NK-92 (cell line): Measurements from ENCODE around the gene NEK8.
A peak's percentile ranks its signal among the peaks of the same experiment; 100 is the strongest.
"Not testable (repeated sequence)": the region's sequence is repeated elsewhere in the genome, so short reads cannot be mapped to it uniquely, and the experiment has no call there.

Experiments
- DNase-seq: peaks from one replicate; lab custom pipeline; 2025; ENCODE audit not compliant: unreplicated experiment; lab: John Stamatoyannopoulos, UW

The NEK8 gene

DNA sequence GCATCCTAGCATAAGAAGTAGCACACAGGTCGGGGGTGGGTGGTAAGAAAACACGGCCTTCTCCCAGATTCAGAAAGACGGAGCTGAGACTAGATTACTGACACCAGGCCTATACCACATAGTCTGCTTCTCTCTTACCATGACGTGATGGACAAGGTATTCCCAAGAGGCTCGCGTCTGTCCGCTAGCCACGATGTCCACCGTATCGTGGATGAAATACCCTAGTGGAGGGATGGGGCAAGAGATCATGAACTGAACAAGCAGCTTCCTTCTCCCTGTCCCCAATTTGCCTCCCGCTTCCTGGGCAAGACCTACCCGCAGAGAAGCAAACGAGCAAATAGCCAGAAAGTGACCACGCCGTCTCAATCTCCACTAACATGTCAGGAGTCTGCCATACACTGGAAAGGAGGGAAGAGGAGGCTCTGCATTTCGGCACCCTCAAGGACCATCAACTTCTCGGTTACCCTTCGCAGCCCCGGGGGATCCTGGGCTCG, 3.4 kb upstream of the NEK8 start:
- DNase-seq = no peak

DNA sequence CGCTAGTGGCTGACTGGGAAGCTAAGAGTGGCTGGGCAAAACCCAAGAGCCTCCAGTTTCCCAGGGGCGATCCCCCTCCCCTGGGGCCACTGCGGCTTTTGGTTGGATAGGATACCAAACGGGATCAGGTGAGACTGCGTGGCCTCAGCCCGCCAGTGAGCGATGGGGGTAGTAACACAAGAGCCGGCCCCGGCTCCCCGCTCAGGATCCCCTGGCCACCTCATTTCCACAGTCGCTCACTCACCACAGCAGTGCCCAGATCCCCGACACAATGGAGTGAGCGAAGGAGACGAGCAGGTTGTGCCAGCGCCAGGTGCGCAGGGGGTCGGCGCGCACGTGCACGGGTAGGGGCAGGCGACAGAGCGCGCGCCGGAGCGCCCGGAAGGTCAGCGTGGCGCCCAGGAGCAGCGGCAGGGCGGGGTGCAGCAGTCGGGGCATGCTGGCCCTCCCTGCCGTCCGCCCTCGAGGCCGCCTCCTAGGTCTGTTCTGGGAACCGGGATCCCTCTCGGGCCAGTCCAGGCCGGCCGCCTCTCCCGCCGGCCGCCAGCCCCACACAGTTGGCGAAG, 2.8 kb upstream of the NEK8 start:
- no peak for DNase-seq

DNA sequence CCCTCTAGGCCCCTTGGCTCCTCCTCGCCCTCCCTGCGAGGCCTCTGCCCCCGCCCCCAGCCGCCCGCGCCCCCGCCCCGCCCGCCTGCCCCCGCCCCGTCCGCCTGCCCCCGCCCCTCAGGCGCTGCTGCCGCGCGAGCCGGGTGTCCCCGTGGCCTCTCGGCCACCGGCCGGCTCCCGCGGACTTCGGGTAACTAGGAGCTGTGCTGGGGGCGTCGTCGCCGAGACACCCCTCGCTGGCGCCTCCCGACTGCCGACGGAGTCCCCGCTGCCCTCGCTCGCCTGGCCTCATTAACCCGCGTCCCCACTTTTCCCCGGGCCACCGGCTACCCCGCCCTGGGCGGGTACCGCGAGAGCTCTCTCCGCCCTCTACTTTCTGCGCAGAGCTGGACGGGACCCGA, 2.4 kb upstream of the NEK8 start, which contains the start of gene TLCD1:
Gene TLCD1 (minus strand): TSS at position 8 of the 401 bp plus-strand sequence. CDS start 136 bp downstream, outside the sequence.
- no peak for DNase-seq

DNA sequence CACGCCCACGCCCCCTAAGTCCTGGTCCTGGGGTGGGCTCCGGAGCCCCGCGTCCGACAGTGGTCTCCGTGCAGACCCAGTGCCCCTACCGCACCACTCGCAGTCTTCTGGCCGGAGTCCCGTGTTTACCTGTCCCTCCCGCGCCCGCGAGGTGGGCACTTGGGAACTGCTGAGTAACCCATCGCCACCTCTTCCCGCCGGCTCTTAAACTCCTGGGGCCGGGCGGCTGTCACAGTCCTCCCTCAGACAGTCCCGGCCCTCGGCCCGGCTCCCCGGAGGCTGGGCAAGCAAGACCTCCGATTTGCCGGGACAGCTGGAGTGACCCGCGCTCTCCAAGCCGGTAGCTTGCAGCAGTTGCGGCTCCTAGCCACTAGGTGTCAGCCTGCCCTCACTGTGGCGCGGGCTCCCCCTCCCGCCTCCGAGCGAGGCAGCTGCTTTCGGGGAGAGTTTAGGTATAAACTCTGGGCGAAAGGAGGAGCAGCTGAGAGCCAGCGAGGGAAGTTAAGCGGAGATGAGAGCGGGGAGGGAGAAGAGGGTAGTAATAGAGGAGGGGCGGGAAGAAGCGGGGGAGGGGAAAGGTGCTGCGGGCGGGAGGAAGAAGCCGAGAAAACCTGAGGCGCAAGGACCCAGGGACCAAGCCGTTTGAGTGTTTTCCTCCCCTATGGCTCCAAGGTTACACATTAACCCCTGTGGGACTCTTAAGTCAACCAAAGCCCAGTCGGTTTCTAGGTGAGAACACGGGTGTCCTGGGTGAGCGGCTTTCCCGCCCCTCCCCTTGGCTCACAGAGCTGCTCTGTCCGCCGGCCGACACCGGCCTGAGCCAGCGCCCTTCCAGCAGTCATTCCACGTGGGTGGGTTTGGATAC, 1.7 kb upstream of the NEK8 start:
- peak; percentile 41 for DNase-seq

DNA sequence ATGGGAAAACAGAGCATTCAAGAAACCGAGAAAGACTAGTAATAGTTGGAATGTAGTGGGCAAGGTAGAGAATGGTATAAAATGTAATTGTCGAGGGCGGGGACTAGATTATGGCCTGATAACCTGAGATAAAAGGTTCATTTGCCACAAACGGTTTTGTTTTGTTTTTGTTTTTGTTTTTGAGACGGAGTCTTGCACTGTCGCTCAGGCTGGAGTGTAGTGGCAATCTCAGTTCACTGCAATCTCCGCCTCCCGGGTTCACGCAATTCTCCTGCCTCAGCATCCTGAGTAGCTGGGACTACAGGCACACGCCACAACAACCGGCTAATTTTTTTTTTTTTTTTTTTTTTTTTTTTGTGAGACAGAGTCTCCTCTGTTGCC, 1.4 kb downstream of the NEK8 start:
- DNase-seq = no peak

DNA sequence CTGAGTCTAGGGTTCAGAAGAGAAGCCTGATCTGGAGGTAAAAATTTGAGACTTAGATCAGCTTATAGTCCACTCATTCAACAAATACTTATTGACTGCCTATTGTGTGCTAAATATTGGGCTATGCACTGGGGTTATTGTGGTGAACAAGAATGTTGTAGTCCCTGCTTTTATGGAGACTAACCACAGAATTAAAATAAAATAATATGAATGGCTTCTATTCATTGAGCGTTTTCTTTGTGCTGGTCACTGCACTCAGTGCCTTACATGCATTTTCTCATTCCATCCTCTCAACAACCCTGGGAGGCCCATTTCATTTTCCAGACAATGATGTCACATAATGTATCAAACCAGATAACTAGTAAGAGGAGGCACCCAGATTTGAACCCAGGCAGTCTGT, 4.8 kb downstream of the NEK8 start:
- no peak for DNase-seq

DNA sequence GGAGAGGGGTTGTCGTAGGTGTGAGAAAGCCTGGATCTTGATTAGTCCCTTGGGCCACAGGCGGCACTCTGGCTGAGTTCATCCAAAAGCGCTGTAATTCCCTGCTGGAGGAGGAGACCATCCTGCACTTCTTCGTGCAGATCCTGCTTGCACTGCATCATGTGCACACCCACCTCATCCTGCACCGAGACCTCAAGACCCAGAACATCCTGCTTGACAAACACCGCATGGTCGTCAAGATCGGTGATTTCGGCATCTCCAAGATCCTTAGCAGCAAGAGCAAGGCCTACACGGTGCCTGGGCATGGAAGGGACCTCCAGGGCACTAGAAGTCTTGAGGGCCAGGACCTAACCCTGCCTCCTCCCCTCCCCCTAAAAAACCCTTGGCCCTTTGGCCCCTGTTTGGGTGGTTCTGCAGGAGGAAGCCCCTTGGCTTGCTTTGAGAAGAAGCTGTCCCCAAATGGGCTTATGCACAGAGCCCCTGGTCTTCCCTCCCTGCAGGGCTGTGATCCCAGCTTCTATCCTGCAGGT, 6.2 kb downstream of the NEK8 start:
- no peak for DNase-seq

DNA sequence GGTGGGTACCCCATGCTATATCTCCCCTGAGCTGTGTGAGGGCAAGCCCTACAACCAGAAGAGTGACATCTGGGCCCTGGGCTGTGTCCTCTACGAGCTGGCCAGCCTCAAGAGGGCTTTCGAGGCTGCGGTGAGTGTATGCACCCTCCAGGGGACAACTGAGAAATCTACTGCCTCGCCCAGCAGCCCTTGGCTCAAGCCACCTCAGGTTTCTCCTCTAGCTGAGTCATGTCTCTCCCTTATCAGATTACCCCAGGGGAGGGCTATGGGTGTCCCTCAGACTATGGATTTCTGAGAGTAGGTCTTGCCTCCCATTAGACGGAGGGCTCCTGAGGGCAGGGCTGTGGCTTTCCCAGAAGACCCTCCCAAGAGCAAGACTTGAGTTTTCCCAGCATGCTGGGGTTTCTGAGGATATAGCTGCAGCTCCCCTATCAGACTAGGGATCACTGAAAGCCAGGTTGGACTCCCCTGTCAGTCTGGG, 6.7 kb downstream of the NEK8 start:
- no peak for DNase-seq

DNA sequence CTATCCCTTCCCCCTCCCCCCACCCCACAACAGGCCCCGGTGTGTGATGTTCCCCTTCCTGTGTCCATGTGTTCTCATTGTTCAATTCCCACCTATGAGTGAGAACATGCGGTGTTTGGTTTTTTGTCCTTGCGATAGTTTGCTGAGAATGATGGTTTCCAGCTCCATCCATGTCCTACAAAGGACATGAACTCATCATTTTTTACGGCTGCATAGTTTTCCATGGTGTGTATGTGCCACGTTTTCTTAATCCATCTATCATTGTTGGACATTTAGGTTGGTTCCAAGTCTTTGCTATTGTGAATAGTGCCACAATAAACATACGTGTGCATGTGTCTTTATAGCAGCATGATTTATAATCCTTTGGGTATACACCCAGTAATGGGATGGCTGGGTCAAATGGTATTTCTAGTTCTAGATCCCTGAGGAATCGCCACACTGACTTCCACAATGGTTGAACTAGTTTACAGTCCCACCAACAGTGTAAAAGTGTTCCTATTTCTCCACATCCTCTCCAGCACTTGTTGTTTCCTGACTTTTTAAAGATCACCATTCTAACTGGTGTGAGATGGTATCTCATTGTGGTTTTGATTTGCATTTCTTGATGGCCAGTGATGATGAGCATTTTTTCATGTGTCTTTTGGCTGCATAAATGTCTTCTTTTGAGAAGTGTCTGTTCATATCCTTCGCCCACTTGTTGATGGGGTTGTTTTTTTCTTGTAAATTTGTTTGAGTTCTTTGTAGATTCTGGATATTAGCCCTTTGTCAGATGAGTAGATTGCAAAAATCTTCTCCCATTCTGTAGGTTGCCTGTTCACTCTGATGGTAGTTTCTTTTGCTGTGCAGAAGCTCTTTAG, 7.6 kb downstream of the NEK8 start:
- DNase-seq = not testable (repeated sequence)

DNA sequence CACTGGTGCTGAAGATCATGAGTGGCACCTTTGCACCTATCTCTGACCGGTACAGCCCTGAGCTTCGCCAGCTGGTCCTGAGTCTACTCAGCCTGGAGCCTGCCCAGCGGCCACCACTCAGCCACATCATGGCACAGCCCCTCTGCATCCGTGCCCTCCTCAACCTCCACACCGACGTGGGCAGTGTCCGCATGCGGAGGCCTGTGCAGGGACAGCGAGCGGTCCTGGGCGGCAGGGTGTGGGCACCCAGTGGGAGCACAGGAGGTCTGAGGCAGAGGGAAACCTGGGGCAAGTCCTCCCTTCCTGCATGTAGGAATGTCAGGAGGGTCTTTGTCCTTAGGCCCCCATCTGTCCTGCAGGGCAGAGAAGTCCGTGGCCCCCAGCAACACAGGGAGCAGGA, 8.7 kb downstream of the NEK8 start:
- no peak for DNase-seq

DNA sequence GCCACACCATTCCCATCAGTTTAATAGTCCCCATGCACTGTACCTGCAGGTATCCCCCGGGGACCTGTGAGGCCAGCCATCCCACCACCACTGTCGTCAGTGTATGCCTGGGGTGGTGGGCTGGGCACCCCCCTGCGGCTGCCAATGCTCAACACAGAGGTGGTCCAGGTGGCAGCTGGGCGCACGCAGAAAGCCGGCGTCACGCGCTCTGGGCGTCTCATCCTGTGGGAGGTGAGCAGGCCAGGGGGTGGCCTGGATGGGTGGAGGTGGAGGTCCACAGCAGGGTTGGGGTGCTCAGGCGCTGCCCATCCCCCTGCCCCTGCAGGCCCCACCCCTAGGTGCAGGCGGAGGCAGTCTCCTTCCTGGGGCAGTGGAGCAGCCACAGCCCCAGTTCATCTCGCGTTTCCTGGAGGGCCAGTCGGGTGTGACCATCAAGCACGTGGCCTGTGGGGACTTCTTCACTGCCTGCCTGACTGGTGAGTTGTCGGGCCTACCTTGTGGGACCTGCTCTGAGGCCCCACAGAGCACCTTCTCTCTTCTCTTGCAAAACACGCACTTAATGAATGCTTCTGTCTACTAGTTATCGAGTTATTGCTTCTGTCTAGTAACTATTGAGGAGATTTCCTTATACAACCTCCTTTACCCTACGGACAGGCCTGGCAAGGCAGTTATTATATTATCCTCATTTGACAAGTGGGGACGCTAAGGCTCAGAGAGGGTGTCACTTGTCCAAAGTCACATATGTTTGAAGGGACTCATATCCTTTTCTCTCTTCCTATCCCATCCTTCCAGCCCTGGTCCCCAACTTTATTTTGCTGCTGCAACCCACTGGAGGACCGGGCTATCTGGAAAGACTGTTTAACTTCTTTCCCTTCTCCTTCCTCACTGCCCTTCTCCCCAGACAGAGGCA, 9.4 kb downstream of the NEK8 start:
- no peak for DNase-seq

DNA sequence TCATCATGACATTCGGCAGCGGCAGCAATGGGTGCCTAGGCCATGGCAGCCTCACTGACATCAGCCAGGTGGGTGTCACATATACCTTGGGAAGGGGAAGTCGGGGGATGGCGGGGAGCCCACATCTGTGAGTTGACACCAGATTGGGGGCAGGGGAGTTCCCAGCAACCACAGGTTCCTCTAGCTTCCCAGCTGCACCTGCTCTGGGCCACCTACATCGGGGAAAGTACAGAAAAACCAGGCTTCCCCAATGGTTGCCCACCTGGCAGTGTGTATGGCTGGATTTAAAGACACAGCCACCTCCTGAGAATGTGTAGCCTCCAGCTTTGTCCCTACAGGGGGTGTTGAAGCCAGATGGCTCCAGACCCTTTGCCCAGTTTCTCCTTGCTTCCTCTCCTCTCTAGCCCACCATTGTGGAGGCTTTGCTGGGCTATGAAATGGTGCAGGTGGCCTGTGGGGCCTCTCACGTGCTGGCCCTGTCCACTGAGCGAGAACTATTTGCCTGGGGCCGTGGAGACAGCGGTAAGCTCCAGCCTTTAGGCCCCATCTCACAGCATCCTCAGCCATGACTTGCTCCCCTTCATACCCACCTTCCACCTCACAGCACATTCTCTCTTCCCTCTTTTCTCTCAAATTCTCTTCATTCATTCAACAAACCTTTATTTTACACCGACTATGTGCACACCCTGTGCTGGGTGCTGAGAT, 10.2 kb downstream of the NEK8 start:
- DNase-seq = no peak

DNA sequence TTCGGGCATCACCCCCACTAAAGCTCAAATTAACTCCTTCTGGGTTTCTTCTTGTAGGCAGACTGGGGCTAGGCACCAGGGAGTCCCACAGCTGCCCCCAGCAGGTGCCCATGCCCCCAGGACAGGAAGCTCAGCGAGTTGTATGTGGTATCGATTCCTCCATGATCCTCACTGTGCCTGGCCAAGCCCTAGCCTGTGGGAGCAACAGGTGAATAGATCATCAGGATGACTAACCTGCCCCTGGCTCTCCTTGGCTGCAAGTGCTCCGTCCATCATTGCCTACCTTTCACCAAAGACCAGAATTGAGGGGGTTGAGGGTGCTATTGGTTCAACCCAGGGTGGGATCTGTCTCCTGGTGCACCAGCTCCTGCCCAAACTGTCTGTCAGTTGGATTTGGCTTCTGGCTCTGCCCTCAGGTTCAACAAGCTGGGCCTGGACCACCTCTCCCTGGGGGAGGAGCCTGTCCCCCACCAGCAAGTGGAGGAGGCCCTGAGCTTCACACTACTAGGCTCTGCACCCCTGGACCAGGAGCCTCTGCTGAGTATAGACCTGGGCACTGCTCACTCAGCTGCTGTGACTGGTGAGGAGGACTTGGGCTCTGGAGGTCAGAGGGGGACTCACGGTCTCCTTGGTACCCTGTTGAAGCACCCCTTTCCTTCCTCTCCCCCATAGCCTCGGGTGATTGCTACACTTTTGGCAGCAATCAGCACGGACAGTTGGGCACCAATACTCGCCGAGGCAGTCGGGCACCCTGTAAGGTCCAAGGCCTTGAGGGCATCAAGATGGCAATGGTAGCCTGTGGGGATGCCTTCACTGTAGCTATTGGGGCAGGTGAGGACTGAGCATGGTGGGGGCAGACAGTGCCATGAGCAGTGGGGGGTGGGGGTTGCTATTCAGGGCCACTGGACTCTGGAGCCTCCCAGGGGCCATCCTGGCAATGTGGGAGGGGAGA, 12.1 kb downstream of the NEK8 start:
- no peak for DNase-seq

DNA sequence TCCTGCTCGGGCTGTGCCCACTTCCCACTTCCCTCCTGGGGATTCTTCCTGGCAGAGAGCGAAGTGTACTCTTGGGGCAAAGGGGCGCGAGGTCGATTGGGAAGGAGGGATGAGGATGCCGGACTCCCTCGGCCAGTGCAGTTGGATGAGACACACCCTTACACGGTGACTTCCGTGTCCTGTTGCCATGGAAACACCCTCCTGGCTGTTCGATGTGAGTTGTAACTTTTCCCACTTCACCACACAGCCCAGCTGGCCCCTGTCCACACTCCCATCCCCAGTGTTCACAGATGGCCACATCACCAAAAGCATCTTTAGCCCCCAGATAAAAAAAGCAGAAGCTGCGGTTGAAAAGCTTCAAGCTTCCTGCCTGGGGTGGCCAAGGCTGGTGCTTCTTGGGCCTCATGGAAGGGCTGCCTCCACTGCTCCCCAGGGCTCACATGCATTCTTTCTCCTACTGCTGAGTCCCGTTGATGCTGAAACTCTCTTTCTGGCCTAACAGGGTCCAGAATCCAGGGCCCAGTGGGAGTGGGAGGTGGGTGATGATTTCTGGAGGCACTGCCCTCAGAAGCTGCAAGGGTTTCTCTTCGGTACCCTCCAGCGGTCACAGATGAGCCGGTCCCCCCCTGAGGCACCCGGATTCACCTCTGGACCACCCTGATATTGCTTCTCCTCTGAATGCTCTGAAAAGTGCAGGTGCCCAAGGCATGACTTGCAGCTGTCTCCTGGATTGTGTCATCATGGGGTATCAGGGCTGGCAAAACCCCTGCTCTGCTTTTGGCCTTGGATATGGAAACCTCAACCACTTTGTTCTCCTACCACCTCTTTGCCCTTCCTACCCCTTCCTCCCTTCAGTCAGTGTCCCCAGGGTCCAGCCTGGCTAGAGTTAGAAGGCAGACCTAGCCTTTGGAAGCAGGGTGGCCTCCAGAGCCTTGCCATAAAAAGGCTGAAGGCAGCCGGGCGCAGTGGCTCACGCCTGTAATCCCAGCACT, 13.1 kb downstream of the NEK8 start:
- no peak for DNase-seq

DNA sequence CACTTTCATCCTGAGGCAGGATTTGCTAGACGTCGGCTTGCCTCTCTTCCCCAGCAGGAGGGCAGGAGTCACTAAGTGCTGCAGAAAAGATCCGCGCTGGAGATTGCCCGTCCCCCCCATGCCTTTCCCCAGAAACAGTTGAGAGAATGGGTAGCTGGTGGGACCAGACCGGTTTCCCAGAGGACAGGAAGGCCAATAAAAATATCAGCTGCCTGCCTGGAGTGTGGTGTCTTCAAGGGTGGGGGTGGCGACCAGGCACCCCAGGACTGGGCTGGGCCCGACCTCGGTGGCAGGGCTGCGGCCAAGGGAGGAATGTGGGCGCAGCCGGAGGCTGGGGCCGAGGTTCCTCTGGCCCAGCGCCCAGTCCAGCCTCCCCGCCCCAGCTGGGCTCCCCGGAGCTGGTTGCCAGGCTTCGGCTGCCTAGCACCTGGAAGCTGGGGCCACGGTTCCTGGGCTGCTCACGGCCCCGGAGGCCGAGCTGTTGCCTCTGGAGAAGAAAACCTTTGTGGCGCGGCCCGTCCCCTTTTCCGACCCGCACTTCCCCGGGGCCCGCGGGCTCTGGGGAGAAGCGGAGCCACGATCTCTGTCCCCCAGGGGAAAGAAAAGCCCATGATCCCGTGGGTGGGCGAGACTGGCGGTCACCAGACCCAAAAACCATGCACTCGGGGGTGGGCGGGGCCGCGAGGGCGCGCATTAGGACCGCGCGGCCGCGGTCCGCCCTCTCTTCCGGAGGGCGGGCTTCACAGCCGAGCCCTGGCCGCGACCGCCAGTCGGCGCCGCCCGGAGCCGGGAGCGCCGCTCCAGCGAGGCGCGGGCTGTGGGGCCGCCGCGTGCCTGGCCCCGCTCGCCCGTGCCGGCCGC, 14.9 kb downstream of the NEK8 start, which contains the start of gene TRAF4:
Gene TRAF4 (plus strand): TSS at position 769 of the 861 bp plus-strand sequence. CDS start 102 bp downstream, outside the sequence.
- no peak for DNase-seq
